Measurements from ENCODE around the gene LGI1.

Gene LGI1

DNA sequence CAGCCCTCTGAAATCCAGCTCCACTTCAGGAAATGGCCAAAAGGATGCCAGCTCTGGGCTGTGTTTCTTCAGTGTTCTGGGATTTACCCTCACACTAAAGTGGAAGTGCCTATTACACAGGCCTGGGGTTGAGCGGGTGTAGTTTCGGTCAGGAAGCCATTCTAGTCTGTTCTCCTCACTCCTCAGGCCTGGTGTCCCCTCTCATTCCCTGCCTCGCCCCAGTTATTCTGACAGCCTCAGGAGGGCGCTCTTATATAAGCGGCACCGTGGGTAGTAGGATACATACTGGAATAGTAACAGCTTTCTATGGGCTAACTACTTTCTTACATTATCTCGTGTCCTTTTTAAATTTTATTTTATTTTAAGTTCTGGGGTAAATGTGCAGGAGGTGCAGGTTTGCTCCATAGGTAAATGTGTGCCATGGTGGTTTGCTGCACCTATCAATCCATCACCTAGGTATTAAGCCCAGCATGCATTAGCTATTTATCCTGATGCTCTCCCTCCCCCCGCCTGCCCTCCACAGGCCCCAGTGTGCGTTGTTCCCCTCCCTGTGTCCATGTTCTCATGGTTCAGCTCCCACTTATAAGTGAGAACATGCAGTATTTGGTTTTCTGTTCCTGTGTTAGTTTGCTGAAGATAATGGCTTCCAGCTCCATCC is 12.2 kb upstream of the LGI1 start:
- no peak overlapping the region for H3K4me3 ChIP-seq (ENCODE audit: low read length)
- no peaks in the 10 kb centered on the region for H3K36me3 ChIP-seq (ENCODE audit: insufficient read depth, low read length)
- H3K4me1 ChIP-seq (ENCODE audit: insufficient read depth, low read length) = peaks cover 3% of the 10 kb centered on the region
- H2AFZ ChIP-seq (ENCODE audit: low read depth, low read length) = no peak overlapping the region
- H3K27me3 ChIP-seq (ENCODE audit: insufficient read depth, low read length) = no peaks in the 10 kb centered on the region
- H3K9me3 ChIP-seq (ENCODE audit: low read length) = no peaks in the 10 kb centered on the region

- H3K36me3 ChIP-seq (ENCODE audit: insufficient read depth, low read length) = no peaks in the 10 kb centered on the region
- no peak overlapping the region for H2AFZ ChIP-seq (ENCODE audit: low read depth, low read length)
- no peak overlapping the region for H3K4me3 ChIP-seq (ENCODE audit: low read length)
These were observed 10.9 kb upstream of the LGI1 start for GRCh38 chr10:93746844-93747284.

DNA sequence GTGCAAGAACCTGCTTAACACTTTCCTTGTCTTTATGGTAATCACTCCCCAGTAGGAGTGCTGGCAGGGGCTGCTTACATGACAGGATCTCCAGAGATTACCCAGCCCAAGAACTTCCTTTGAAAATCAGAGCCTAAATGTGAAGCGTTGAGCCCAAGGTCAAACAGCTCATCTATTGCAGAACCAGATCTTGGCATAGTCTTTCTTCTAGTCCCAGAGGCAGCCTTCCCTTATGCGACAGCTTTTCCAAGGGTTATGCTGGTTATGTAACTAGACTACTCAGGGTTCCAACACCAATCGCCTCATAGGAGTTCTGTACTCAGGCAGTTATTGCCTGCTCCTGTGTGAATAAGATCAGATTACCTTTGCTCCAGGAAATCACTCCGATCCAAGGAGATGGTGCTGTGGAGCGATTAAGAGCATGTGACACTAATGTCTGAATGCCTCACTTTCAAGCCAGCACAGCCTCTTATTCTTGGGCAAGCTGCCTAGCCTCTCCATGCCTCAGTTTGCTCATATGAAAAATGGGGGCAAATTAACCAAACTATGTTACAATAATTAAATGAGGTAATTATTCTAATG is 8.4 kb upstream of the LGI1 start:
- Histone ChIP-seq H3K36me3 (ENCODE audit: insufficient read depth, low read length) (no peaks in the 10 kb centered on the region), H3K9me3 (ENCODE audit: low read length) (no peaks in the 10 kb centered on the region), H2AFZ (ENCODE audit: low read depth, low read length) (no peak overlapping the region), H3K27me3 (ENCODE audit: insufficient read depth, low read length) (no peaks in the 10 kb centered on the region), H3K4me1 (ENCODE audit: insufficient read depth, low read length) (peaks cover 3% of the 10 kb centered on the region), H3K4me3 (ENCODE audit: low read length) (no peak overlapping the region)

More at GRCh38 chr10:93746844-93747284, 10.9 kb upstream of the LGI1 start:
- Histone ChIP-seq H3K9me3 (ENCODE audit: low read length) (no peaks in the 10 kb centered on the region), H3K27me3 (ENCODE audit: insufficient read depth, low read length) (no peaks in the 10 kb centered on the region), H3K4me1 (ENCODE audit: insufficient read depth, low read length) (peaks cover 3% of the 10 kb centered on the region)

DNA sequence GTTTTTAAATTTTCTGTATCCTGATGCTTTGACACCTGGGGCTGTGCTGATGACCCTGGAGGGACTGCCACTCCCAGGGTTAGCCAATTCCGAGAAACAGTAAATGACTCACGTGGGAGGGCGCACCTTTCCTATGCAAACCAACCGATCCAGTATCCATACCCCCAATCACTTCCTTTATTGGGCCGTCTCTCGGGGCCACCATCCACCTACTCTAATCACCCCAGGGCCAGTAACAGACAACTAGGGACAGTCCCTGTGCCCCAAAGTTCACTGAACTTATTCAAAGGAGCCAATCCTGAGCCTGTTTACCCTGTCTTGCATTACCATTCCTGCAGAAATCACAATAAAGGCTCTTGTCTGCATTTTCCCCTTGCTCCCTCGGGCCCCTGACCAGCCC is 6.6 kb upstream of the LGI1 start:
- H3K4me1 ChIP-seq (ENCODE audit: insufficient read depth, low read length) = peaks cover 3% of the 10 kb centered on the region

DNA sequence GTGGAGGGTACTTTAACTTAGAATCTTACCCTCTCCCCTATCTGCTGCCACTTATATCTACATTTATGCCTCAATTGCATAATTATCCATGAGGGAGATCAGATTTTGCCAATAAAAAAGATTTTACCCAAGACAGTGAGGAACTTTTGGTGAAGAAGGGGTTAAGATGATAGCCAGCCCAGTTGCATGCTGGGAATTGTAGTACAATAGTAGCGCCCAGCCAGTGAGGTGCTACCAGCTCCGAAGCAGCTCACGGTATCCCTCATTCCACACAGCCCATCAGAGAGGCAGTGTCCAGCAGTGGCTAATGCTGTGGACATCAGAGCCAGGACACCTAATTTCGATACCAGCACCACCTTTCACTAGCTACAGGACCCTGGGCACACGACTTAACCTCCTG is 5.9 kb upstream of the LGI1 start:
- Histone ChIP-seq H3K4me1 (ENCODE audit: insufficient read depth, low read length) (peaks cover 3% of the 10 kb centered on the region), H3K27me3 (ENCODE audit: insufficient read depth, low read length) (peaks cover 3% of the 10 kb centered on the region), H3K36me3 (ENCODE audit: insufficient read depth, low read length) (no peaks in the 10 kb centered on the region), H3K4me3 (ENCODE audit: low read length) (peak overlapping the region; percentile 16), H2AFZ (ENCODE audit: low read depth, low read length) (no peak overlapping the region), H3K9me3 (ENCODE audit: low read length) (no peaks in the 10 kb centered on the region)

More for the DNA sequence above, 6.6 kb upstream of the LGI1 start:
- H3K9me3 ChIP-seq (ENCODE audit: low read length) = no peaks in the 10 kb centered on the region
- no peaks in the 10 kb centered on the region for H3K36me3 ChIP-seq (ENCODE audit: insufficient read depth, low read length)
- H3K27me3 ChIP-seq (ENCODE audit: insufficient read depth, low read length) = no peaks in the 10 kb centered on the region
- no peak overlapping the region for H3K4me3 ChIP-seq (ENCODE audit: low read length)
- H2AFZ ChIP-seq (ENCODE audit: low read depth, low read length) = no peak overlapping the region

GRCh38 chr10:93752761-93753160 is 5.0 kb upstream of the LGI1 start:
- H3K36me3 ChIP-seq (ENCODE audit: insufficient read depth, low read length) = no peaks in the 10 kb centered on the region
- H2AFZ ChIP-seq (ENCODE audit: low read depth, low read length) = no peak overlapping the region
- no peaks in the 10 kb centered on the region for H3K9me3 ChIP-seq (ENCODE audit: low read length)
- no peak overlapping the region for H3K4me3 ChIP-seq (ENCODE audit: low read length)
- H3K4me1 ChIP-seq (ENCODE audit: insufficient read depth, low read length) = peaks cover 4% of the 10 kb centered on the region
- peaks cover 10% of the 10 kb centered on the region for H3K27me3 ChIP-seq (ENCODE audit: insufficient read depth, low read length)

- H3K9me3 ChIP-seq (ENCODE audit: low read length) = no peaks in the 10 kb centered on the region
- H2AFZ ChIP-seq (ENCODE audit: low read depth, low read length) = no peak overlapping the region
- peaks cover 16% of the 10 kb centered on the region for H3K27me3 ChIP-seq (ENCODE audit: insufficient read depth, low read length)
- no peak overlapping the region for H3K4me3 ChIP-seq (ENCODE audit: low read length)
- H3K4me1 ChIP-seq (ENCODE audit: insufficient read depth, low read length) = peaks cover 7% of the 10 kb centered on the region
- no peaks in the 10 kb centered on the region for H3K36me3 ChIP-seq (ENCODE audit: insufficient read depth, low read length)
These were observed 4.0 kb upstream of the LGI1 start for GRCh38 chr10:93753621-93754250.

GRCh38 chr10:93754761-93755160 is 3.0 kb upstream of the LGI1 start:
- no peak overlapping the region for H2AFZ ChIP-seq (ENCODE audit: low read depth, low read length)
- no peaks in the 10 kb centered on the region for H3K9me3 ChIP-seq (ENCODE audit: low read length)
- H3K4me1 ChIP-seq (ENCODE audit: insufficient read depth, low read length) = peaks cover 6% of the 10 kb centered on the region
- no peaks in the 10 kb centered on the region for H3K36me3 ChIP-seq (ENCODE audit: insufficient read depth, low read length)
- no peak overlapping the region for H3K4me3 ChIP-seq (ENCODE audit: low read length)
- peaks cover 16% of the 10 kb centered on the region for H3K27me3 ChIP-seq (ENCODE audit: insufficient read depth, low read length)

- no peak overlapping the region for H2AFZ ChIP-seq (ENCODE audit: low read depth, low read length)
- H3K27me3 ChIP-seq (ENCODE audit: insufficient read depth, low read length) = peaks cover 16% of the 10 kb centered on the region
- no peaks in the 10 kb centered on the region for H3K36me3 ChIP-seq (ENCODE audit: insufficient read depth, low read length)
- H3K4me1 ChIP-seq (ENCODE audit: insufficient read depth, low read length) = peaks cover 6% of the 10 kb centered on the region
- H3K4me3 ChIP-seq (ENCODE audit: low read length) = no peak overlapping the region
- no peaks in the 10 kb centered on the region for H3K9me3 ChIP-seq (ENCODE audit: low read length)
These were observed 2.2 kb upstream of the LGI1 start for GRCh38 chr10:93755443-93756116.

GRCh38 chr10:93756118-93756517 is 1.6 kb upstream of the LGI1 start:
- H3K4me1 ChIP-seq (ENCODE audit: insufficient read depth, low read length) = peaks cover 6% of the 10 kb centered on the region
- no peak overlapping the region for H3K4me3 ChIP-seq (ENCODE audit: low read length)
- no peaks in the 10 kb centered on the region for H3K36me3 ChIP-seq (ENCODE audit: insufficient read depth, low read length)
- H3K27me3 ChIP-seq (ENCODE audit: insufficient read depth, low read length) = peaks cover 16% of the 10 kb centered on the region
- no peak overlapping the region for H2AFZ ChIP-seq (ENCODE audit: low read depth, low read length)
- H3K9me3 ChIP-seq (ENCODE audit: low read length) = no peaks in the 10 kb centered on the region

DNA sequence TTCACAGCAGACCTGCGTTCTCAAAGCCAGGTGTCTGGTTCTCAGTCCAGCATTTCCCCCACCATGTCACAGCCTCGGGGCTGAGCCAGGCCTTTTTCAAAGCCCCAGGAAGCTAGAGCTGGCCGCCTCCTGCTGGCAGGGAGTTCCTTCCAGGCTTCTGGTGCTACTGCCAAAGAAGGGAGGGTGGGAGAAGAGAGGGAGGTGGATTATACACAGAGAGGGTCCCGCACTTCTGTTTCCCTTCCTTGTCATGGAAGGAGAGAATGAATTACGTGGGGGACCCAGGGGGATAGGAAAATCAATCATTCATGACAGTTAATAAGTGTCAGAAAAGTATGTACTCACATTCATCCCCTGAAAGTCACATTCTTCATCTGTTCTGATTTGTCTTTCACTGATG is 600 bp upstream of the LGI1 start:
- Histone ChIP-seq H3K36me3 (ENCODE audit: insufficient read depth, low read length) (no peaks in the 10 kb centered on the region), H3K27me3 (ENCODE audit: insufficient read depth, low read length) (peaks cover 16% of the 10 kb centered on the region), H3K4me3 (ENCODE audit: low read length) (no peak overlapping the region), H2AFZ (ENCODE audit: low read depth, low read length) (no peak overlapping the region), H3K4me1 (ENCODE audit: insufficient read depth, low read length) (peaks cover 6% of the 10 kb centered on the region), H3K9me3 (ENCODE audit: low read length) (no peaks in the 10 kb centered on the region)

DNA sequence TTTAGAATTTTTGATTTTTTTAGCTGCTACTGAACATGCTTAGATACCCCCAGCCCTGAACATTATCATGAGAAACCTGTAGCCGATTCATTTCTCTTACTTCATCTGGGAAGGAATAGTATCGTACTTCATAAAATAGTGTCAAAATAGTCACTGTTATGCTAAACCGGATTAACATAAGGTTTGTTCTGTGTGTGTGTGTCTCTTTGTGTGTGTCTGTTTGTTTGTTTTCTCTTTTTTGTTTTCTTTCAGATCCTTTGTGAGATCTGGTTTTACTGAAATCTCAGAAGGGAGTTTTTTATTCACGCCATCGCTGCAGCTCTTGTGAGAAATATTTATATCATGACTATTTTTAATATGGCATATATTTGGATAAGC is 761 bp downstream of the LGI1 start:
- Histone ChIP-seq H2AFZ (ENCODE audit: low read depth, low read length) (no peak overlapping the region), H3K4me3 (ENCODE audit: low read length) (no peak overlapping the region), H3K36me3 (ENCODE audit: insufficient read depth, low read length) (no peaks in the 10 kb centered on the region), H3K27me3 (ENCODE audit: insufficient read depth, low read length) (peaks cover 16% of the 10 kb centered on the region), H3K4me1 (ENCODE audit: insufficient read depth, low read length) (peaks cover 6% of the 10 kb centered on the region), H3K9me3 (ENCODE audit: low read length) (no peaks in the 10 kb centered on the region)

GRCh38 chr10:93758891-93759410 is 1.2 kb downstream of the LGI1 start:
- Histone ChIP-seq H3K4me3 (ENCODE audit: low read length) (no peak overlapping the region), H3K9me3 (ENCODE audit: low read length) (no peaks in the 10 kb centered on the region), H3K4me1 (ENCODE audit: insufficient read depth, low read length) (peaks cover 6% of the 10 kb centered on the region), H3K36me3 (ENCODE audit: insufficient read depth, low read length) (no peaks in the 10 kb centered on the region), H3K27me3 (ENCODE audit: insufficient read depth, low read length) (peaks cover 16% of the 10 kb centered on the region), H2AFZ (ENCODE audit: low read depth, low read length) (no peak overlapping the region)

Measured in neuron (in vitro differentiated cells).